ENCODE results near the gene LRRC4C. TPM values are rescaled to one million over a fixed set of nuclear protein-coding genes. Genes with fewer than 3 reads are reported as not detected.
"Not testable (repeated sequence)": the region's sequence is repeated elsewhere in the genome, so short reads cannot be mapped to it uniquely, and the experiment has no call there.

LRRC4C gene
- total RNA-seq, 1 donor from 2014 or later = 5.5 TPM

DNA sequence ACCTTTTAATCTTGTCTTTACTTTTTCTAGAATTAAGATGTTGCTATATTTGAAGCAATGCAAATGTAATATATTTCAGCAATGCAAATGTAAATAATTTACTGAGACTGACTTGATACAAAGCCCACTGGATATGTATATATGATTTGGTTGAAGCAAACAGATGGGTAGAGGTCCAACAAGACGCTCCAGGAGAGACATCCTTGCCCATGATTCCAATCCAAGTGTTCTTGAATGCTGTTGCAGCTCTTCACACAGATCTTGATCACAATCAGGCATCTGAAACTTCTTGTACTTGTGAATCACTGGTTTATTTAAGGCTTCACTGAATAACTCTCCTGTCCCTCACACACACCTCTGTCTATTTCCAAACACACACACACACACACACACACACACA is 507.0 kb downstream of the LRRC4C start:
- TF ChIP-seq, protein P1, sequence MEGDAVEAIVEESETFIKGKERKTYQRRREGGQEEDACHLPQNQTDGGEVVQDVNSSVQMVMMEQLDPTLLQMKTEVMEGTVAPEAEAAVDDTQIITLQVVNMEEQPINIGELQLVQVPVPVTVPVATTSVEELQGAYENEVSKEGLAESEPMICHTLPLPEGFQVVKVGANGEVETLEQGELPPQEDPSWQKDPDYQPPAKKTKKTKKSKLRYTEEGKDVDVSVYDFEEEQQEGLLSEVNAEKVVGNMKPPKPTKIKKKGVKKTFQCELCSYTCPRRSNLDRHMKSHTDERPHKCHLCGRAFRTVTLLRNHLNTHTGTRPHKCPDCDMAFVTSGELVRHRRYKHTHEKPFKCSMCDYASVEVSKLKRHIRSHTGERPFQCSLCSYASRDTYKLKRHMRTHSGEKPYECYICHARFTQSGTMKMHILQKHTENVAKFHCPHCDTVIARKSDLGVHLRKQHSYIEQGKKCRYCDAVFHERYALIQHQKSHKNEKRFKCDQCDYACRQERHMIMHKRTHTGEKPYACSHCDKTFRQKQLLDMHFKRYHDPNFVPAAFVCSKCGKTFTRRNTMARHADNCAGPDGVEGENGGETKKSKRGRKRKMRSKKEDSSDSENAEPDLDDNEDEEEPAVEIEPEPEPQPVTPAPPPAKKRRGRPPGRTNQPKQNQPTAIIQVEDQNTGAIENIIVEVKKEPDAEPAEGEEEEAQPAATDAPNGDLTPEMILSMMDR (conservative IDR thresholded peaks at IDR 0.05) = no peak
- no peak for DNase-seq (ENCODE audit: low read depth, low spot score)
- peaks cover 2% of the 10 kb centered on the region for H3K9me3 Mint-ChIP-seq
- no peaks in the 10 kb centered on the region for H3K36me3 Mint-ChIP-seq (ENCODE audit: low read depth)
- H3K4me3 Mint-ChIP-seq = no peak overlapping the region
- no peaks in the 10 kb centered on the region for H3K27me3 Mint-ChIP-seq (ENCODE audit: low read depth)
- no peaks in the 10 kb centered on the region for H3K4me1 Mint-ChIP-seq
- H3K27ac Mint-ChIP-seq (ENCODE audit: unreplicated experiment) = no peak overlapping the region

DNA sequence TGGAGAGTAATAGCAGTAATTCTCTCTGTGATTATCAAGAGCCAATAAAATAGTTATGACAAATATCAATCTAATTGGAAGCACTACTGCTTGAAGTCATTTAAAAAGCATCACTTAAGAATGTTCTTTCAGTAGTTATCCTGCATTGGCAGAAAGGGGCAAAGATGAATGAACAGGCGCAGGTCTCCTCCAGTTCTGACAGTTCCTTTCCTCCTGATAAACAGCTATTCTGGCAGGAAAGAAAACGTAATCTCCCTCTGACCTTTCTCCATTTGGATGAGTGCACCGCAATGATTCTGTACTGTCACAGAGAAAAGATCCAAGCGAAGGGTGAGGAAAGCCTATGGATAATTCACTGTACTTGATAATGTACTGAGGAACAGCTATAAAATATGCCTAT is 521.5 kb downstream of the LRRC4C start:
- TF ChIP-seq, protein P1 (conservative IDR thresholded peaks at IDR 0.05) = no peak
- Mint-ChIP-seq H3K4me3 (no peak overlapping the region), H3K36me3 (ENCODE audit: low read depth) (no peaks in the 10 kb centered on the region), H3K27ac (ENCODE audit: unreplicated experiment) (no peak overlapping the region), H3K4me1 (no peaks in the 10 kb centered on the region), H3K9me3 (no peaks in the 10 kb centered on the region), H3K27me3 (ENCODE audit: low read depth) (no peaks in the 10 kb centered on the region)
- DNase-seq (ENCODE audit: low read depth, low spot score) = no peak

DNA sequence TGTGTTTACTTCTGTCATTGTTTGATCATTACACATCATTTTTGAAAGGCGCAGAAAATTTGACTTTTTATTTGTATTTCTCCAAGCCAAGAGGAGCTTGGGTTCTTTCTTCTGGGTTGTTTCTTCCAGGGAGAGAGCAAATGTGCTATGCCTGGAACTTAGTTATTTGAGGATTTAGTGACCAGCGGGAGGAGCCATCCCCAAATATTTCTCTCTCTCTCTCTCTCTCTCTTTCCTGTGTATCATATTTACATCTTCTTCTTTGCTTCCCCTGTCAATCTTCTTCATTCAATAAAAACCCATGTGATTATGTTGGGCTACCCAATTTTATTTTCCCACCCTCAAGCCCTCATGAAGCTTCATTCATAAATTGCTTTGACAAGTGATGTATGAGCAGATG is 534.5 kb downstream of the LRRC4C start:
- no peaks in the 10 kb centered on the region for H3K9me3 Mint-ChIP-seq
- H3K36me3 Mint-ChIP-seq (ENCODE audit: low read depth) = no peaks in the 10 kb centered on the region
- peaks cover 4% of the 10 kb centered on the region for H3K4me1 Mint-ChIP-seq
- DNase-seq (ENCODE audit: low read depth, low spot score) = no peak
- no peak overlapping the region for H3K27ac Mint-ChIP-seq (ENCODE audit: unreplicated experiment)
- TF ChIP-seq, protein P1 (conservative IDR thresholded peaks at IDR 0.05) = no peak
- H3K4me3 Mint-ChIP-seq = no peak overlapping the region
- H3K27me3 Mint-ChIP-seq (ENCODE audit: low read depth) = no peaks in the 10 kb centered on the region

DNA sequence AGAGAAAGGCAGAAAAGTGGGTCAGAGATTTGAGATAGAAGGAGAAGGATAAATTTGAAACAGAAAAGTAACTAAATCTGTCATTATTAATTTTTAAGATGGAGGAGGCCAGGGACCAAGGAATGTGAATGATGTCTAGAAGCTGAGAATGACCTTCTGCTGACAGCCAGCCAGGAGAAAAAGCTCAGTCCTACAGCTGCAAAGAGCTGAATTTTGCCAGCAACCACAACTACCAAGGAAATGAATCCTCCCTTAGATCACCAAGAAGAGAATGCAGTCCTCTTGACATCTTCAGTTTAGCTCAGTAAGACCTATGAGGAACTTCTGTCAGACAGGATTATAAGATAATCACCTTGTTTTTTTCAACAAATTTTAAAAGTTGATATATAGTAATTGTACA is 538.2 kb downstream of the LRRC4C start:
- Mint-ChIP-seq H3K9me3 (no peaks in the 10 kb centered on the region), H3K27ac (ENCODE audit: unreplicated experiment) (no peak overlapping the region), H3K36me3 (ENCODE audit: low read depth) (no peaks in the 10 kb centered on the region), H3K4me3 (no peak overlapping the region), H3K27me3 (ENCODE audit: low read depth) (no peaks in the 10 kb centered on the region), H3K4me1 (peaks cover 4% of the 10 kb centered on the region)
- TF ChIP-seq, protein P1 (conservative IDR thresholded peaks at IDR 0.05) = no peak
- DNase-seq (ENCODE audit: low read depth, low spot score) = no peak

DNA sequence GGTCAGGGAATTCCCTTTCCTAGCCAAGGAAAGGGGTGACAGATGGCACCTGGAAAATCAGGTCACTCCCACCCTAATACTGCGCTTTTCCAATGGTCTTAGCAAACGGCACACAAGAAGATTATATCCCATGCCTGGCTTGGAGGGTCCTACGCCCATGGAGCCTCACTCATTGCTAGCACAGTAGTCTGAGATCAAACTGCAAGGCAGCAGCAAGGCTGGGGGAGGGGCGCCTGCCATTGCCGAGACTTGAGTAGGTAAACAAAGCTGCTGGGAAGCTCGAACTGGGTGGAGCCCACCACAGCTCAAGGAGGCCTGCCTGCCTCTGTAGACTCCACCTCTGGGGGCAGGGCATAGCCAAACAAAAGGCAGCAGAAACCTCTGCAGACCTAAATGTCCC is 548.7 kb downstream of the LRRC4C start:
- not testable (repeated sequence) for H3K4me1 Mint-ChIP-seq; H3K4me3 Mint-ChIP-seq; H3K27me3 Mint-ChIP-seq (ENCODE audit: low read depth); H3K27ac Mint-ChIP-seq (ENCODE audit: unreplicated experiment); H3K36me3 Mint-ChIP-seq (ENCODE audit: low read depth); DNase-seq (ENCODE audit: low read depth, low spot score)
- peaks cover 12% of the 10 kb centered on the region for H3K9me3 Mint-ChIP-seq

DNA sequence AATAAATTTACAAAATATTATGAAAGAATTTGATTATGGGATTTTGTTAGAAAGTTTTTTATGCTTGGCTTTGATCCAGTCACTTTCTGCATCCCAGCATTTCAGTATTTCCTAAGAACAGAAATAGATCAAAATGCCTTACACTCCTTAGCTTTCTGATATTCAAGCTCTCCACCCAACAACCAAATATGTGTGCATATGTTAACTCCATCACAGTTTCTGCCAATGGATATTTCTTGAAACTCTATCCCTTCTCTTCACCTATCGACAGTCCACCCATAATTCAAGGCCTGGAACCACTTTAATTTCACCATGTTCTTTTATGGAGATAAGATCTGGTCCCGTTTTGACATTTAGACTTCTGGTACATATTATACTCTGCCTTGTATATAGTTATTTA is 565.0 kb downstream of the LRRC4C start:
- Mint-ChIP-seq H3K27me3 (ENCODE audit: low read depth) (no peaks in the 10 kb centered on the region), H3K4me1 (no peaks in the 10 kb centered on the region), H3K4me3 (no peak overlapping the region), H3K9me3 (no peaks in the 10 kb centered on the region), H3K27ac (ENCODE audit: unreplicated experiment) (no peak overlapping the region), H3K36me3 (ENCODE audit: low read depth) (no peaks in the 10 kb centered on the region)
- DNase-seq (ENCODE audit: low read depth, low spot score) = no peak
- TF ChIP-seq, protein P1 (conservative IDR thresholded peaks at IDR 0.05) = no peak

Measured in neural crest cell (in vitro differentiated cells).